WERI-Rb-1 (cell line): ENCODE measurements around the gene CHST2.

Experiments used
- DNase-seq: peaks from one replicate; pipeline ENCODE4 v3.0.0-alpha.2; 2020
- H3K27ac ChIP-seq: fragments of 250-450 bp; sonication (Bioruptor Pico); 2 replicates; pipeline ENCODE4 v1.5.1; 2020; ENCODE audit warnings: mild to moderate bottlenecking, moderate library complexity
- H3K27me3 ChIP-seq: fragments of 250-450 bp; sonication (Bioruptor Pico); 2 replicates; pipeline ENCODE4 v1.5.1; 2021; ENCODE audit warnings: mild to moderate bottlenecking, low read depth, moderate library complexity; ENCODE audit not compliant: insufficient read depth, severe bottlenecking
- H3K36me3 ChIP-seq: fragments of 250-450 bp; sonication (Bioruptor Pico); 2 replicates; pipeline ENCODE4 v1.5.1; 2020; ENCODE audit warnings: mild to moderate bottlenecking, moderate library complexity
- H3K4me3 ChIP-seq: 2 replicates; pipeline ENCODE4 v1.5.1; 2011; ENCODE audit warnings: low read depth, mild to moderate bottlenecking, control low read depth, low read length
- H3K9me3 ChIP-seq: fragments of 250-450 bp; sonication (Bioruptor Pico); 2 replicates; pipeline ENCODE4 v1.5.1; 2021; ENCODE audit warnings: mild to moderate bottlenecking, moderate library complexity; ENCODE audit not compliant: severe bottlenecking
- TF ChIP-seq, protein P1 (sequence below): IDR thresholded peaks from 2 replicates; pipeline ENCODE4 v1.5.1; 2011; ENCODE audit warnings: low read depth, mild to moderate bottlenecking, control low read depth, inconsistent platforms, low read length

CHST2 gene

DNA sequence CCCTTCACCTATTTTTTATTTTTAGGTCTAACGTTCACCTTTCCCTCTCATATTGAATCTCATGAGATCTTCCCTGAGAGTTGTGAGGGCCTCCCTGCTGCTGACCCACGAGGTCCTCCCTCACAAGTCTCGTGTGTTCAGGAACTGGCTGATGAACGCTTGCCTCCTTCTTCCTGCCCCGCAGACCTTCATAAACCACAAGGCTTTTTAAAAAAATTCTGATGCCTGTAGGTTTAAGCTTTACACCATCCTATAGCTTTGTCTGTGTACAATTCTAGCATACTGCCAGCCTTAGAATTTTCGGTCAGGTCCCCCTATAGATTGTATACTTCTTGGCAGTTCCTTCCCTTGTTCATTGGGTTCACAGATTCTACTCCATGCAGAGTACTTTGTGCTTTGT is 50.5 kb downstream of the CHST2 start:
- peaks cover 9% of the 10 kb centered on the region for H3K27me3 ChIP-seq
- no peak for DNase-seq
- H3K4me3 ChIP-seq, result no peak overlapping the region
- no peak overlapping the region for H3K27ac ChIP-seq
- no peaks in the 10 kb centered on the region for H3K36me3 ChIP-seq
- peaks cover 3% of the 10 kb centered on the region for H3K9me3 ChIP-seq
- TF ChIP-seq, protein P1, sequence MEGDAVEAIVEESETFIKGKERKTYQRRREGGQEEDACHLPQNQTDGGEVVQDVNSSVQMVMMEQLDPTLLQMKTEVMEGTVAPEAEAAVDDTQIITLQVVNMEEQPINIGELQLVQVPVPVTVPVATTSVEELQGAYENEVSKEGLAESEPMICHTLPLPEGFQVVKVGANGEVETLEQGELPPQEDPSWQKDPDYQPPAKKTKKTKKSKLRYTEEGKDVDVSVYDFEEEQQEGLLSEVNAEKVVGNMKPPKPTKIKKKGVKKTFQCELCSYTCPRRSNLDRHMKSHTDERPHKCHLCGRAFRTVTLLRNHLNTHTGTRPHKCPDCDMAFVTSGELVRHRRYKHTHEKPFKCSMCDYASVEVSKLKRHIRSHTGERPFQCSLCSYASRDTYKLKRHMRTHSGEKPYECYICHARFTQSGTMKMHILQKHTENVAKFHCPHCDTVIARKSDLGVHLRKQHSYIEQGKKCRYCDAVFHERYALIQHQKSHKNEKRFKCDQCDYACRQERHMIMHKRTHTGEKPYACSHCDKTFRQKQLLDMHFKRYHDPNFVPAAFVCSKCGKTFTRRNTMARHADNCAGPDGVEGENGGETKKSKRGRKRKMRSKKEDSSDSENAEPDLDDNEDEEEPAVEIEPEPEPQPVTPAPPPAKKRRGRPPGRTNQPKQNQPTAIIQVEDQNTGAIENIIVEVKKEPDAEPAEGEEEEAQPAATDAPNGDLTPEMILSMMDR, result no peak

DNA sequence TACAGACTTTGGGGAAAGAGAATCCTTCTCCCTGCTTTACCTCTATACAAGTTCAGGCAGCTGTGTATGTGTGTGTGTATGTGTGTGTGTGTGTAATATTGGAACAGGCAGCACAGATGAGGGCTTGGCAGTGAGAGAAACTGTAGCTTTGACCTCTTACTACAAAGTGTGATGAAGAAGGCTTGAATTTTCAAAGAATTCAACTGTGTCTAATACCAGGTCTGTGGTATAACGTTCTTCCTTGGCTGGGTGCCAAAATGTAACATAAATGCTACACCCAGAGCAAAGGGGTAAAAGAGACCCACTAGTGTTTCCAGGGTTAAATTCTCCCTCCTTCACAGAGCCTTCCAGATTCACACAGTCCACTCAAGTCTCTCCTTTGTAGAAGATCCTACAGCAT is 51.1 kb downstream of the CHST2 start:
- Histone ChIP-seq H3K36me3 (no peaks in the 10 kb centered on the region), H3K4me3 (no peak overlapping the region), H3K9me3 (peaks cover 3% of the 10 kb centered on the region), H3K27ac (no peak overlapping the region), H3K27me3 (peaks cover 9% of the 10 kb centered on the region)
- TF ChIP-seq, protein P1, result no peak
- DNase-seq, result no peak

GRCh38 chr3:143171141-143171980 is 51.8 kb downstream of the CHST2 start:
- Histone ChIP-seq H3K4me3 (no peak overlapping the region), H3K27me3 (peaks cover 9% of the 10 kb centered on the region), H3K9me3 (peaks cover 3% of the 10 kb centered on the region), H3K27ac (no peak overlapping the region), H3K36me3 (no peaks in the 10 kb centered on the region)
- DNase-seq, result no peak
- TF ChIP-seq, protein P1, result no peak

DNA sequence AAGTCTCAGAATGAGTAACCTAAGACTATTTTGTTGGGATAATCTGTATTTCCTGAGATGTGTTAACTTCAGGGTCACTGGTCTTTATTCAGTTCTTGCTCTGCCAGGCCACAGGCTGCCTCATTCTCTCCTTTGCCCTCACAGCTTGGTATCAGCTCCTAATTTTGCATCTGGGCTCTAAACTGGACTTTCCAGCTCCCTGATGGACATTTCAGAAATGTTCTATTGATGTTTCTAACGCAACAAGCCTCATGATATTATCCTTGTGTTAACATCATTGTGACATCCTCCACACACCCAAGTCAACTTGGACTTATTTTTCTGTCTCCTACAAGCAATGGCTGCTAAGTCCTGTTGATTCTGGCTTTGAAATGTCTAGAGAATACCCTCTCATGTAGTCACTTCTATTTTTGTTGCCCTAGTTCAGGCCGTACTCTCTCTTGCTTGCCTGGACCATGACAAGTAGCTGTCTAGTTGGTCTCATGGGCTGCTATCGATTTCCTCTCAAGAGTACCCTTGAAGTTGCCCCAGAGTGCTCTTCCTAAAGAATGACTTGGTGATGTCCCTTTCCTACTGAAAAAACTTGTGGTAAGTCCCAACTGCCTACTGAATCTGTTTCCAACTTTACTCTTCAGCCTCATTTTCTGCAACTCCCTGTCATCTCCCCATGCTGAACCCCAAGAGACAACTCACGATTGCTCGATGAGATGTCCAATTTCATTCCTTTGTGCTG is 52.7 kb downstream of the CHST2 start:
- H3K9me3 ChIP-seq, result peaks cover 3% of the 10 kb centered on the region
- H3K4me3 ChIP-seq, result no peak overlapping the region
- TF ChIP-seq, protein P1, result no peak
- no peak for DNase-seq
- H3K27me3 ChIP-seq, result peaks cover 6% of the 10 kb centered on the region
- no peak overlapping the region for H3K27ac ChIP-seq
- no peaks in the 10 kb centered on the region for H3K36me3 ChIP-seq

DNA sequence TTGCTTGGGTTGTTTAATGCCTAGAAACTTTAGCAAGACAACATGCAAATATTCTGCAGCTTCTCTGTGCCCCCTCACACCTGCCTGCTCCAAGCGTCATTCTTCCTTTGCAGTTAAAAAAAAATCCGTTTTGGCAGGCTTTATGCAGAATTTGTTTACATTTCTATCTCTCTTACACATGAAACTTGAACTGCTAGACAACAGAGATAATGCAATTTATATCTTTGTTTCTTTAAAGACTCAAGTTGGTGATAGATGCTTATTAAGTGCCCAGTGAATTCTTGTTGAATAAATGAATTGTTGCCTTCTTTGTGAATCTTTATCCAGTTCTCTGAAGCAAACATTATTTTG is 53.2 kb downstream of the CHST2 start:
- H3K27me3 ChIP-seq, result peaks cover 6% of the 10 kb centered on the region
- peaks cover 3% of the 10 kb centered on the region for H3K9me3 ChIP-seq
- H3K4me3 ChIP-seq, result no peak overlapping the region
- H3K27ac ChIP-seq, result no peak overlapping the region
- TF ChIP-seq, protein P1, result no peak
- no peak for DNase-seq
- H3K36me3 ChIP-seq, result no peaks in the 10 kb centered on the region
